ENCODE data around the gene MIEN1.
"Not testable (repeated sequence)": the region's sequence is repeated elsewhere in the genome, so short reads cannot be mapped to it uniquely, and the experiment has no call there.

The MIEN1 gene

DNA sequence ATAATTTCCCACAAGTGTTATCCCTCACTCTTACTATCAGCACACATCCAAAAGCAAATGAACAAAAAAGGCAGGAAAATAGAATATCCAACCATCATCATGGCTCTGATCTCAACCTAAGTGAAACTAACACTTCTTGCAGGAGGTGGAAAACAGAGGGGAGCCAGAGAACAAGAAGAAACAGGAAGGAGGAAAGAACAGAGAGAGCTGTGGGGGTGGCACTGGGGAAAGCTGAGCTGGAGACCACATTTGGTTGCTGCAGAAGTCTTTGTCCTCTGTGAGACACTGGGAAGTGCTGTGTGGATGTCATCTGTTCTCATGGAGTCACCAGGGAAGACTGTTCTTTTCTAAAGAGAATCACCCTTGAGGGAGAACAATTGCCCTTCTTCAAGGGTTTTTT lies 42.1 kb upstream of the MIEN1 start:
- TF ChIP-seq, protein P1, sequence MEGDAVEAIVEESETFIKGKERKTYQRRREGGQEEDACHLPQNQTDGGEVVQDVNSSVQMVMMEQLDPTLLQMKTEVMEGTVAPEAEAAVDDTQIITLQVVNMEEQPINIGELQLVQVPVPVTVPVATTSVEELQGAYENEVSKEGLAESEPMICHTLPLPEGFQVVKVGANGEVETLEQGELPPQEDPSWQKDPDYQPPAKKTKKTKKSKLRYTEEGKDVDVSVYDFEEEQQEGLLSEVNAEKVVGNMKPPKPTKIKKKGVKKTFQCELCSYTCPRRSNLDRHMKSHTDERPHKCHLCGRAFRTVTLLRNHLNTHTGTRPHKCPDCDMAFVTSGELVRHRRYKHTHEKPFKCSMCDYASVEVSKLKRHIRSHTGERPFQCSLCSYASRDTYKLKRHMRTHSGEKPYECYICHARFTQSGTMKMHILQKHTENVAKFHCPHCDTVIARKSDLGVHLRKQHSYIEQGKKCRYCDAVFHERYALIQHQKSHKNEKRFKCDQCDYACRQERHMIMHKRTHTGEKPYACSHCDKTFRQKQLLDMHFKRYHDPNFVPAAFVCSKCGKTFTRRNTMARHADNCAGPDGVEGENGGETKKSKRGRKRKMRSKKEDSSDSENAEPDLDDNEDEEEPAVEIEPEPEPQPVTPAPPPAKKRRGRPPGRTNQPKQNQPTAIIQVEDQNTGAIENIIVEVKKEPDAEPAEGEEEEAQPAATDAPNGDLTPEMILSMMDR (IDR thresholded peaks at IDR 0.05; ENCODE audit: extremely low read depth, missing control alignments): no peak

DNA sequence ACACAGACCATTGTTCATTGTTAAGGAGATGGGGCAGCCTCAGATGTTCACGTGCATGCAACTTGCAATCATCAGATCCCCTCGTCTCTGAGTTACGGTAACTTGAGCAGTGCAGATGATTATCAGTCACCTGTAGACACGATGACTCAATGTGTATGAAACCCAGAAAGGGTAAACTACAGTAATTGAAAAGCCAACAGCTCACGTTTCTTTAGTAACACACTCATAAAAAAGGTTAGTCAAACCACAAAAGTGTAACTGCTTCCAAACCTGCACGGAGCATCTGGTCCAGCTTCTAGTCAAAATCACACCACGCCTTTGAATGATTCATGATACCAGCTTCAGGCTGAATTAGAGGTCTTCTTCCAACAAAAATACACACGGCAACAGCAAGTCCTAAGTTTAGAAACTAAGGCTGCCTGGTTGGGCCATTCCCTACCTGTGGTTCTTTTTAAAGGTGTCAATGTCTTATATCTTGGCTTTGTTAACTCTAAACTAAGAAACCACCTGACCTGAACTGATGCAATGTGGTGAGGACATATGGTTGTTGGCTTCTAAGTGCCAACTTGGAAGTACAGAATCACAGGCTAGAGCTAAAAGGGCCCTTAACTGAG lies 39.7 kb upstream of the MIEN1 start:
- DNase-seq (ENCODE audit: low spot score): peak; percentile 32
- TF ChIP-seq, protein P1 (IDR thresholded peaks at IDR 0.05; ENCODE audit: extremely low read depth, missing control alignments): no peak

More for the DNA sequence above, 42.1 kb upstream of the MIEN1 start:
- DNase-seq (ENCODE audit: low spot score): no peak

DNA sequence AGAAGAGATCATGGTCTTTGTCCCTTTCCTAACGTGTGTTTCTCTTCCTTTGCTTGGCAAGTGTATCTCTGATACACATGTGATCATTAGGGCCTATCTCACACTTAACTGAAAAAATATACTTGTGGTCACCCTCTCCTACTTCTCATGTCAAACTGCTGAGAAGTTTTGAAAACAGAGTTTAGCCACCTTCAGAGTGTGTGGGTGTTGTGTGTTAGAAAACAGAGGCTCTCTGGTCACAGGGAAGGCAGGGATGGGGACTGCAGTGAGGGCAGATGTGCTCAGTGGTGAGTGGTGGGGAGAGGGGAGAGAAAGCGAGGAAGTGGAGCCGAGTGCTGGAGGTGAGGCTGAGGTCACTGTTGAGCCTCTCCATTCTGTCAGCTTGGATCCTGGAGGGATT lies 36.8 kb upstream of the MIEN1 start:
- TF ChIP-seq, protein P1 (IDR thresholded peaks at IDR 0.05; ENCODE audit: extremely low read depth, missing control alignments): no peak
- peak; percentile 52 for DNase-seq (ENCODE audit: low spot score)

DNA sequence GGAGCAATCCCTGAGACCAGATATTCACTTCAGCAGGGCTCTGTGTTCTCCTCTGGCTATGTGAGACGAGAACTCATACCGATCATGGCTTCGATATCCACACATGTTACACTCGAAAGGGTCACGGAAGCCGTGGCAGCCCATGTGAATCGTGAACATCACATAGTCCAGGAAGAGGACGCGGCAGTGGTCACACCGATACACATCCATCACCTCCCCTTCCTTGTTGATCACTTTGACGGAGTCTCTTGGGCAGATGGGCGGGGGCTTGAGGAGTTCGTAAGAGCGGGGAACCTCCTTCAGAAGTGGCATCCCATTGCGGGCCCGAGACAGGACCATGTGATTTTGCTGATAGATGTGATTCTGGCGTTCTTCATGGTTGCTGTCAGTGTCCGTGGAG lies 35.4 kb upstream of the MIEN1 start:
- TF ChIP-seq, protein P1 (IDR thresholded peaks at IDR 0.05; ENCODE audit: extremely low read depth, missing control alignments): no peak
- DNase-seq (ENCODE audit: low spot score): no peak

DNA sequence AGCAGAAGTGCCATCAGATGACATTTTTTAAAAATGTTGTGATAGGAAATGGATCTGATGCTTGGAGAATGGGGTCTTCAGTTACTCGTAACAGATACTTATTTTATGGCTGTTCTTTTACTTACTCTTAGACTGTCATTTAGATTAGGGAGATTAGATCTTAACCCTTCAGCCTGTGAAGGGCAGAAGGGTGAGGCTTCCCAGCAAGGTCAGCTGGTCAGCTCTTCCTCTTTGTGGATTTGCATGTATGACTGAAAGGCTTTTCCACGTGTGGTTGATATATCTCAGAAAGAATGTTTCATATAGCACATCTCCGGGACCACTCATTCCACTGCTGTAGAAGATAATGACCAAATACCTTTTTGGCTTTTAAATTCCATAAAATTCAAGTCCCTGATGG lies 34.8 kb upstream of the MIEN1 start:
- no peak for DNase-seq (ENCODE audit: low spot score)
- TF ChIP-seq, protein P1 (IDR thresholded peaks at IDR 0.05; ENCODE audit: extremely low read depth, missing control alignments): no peak

DNA sequence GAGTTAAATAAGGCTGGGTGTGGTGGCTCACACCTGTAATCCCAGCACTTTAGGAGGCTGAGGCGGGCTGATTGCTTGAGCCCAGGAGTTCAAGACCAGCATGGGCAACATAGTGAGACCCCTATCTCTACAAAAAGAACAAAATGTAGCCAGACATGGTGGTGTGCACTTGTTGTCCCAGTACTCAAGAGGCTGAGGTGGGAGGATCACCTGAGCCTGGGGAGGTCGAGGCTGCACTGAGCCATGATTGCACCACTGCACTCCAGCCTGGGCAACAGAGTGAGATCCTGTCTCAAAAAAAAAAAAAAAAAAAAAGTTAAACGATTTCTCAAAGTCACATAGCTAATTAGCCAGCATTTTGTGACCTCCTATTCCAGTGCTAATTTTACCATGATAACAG lies 33.8 kb upstream of the MIEN1 start:
- DNase-seq (ENCODE audit: low spot score): not testable (repeated sequence)

DNA sequence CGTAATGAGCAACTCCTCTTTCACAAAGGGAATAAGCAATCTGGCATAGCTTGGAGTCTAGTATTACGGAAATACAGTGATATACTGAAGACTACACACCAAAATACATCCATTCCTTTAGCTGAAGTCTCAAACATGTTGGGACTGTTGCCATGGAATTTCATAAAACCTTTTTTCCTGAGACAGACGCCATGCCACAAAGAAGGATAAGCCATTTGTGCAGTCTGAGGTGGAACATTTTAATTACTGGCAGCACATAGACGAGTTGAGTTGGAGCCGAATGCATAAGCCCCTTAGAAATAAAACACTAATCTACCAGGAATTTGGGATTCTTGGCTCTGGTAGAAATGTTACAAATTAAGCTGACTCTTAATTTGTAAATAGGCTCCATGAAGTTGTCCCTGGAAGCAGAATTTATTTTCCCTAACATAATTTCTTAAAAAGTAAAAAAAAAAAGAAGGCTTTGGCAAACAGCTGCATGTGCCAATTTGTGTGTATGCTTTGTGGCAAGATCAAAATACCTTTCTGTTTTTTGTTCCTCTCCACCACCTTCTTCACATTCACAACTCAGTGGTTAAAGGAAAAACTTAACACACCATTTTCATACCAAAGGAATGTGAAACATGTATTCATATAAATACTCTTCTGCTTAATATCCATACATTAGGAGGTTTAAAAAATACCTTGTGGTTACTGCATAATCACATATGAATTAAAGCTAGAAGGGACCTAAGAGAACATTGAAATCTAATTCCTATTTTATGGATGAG lies 32.9 kb upstream of the MIEN1 start:
- no peak for DNase-seq (ENCODE audit: low spot score)
- TF ChIP-seq, protein P1 (IDR thresholded peaks at IDR 0.05; ENCODE audit: extremely low read depth, missing control alignments): no peak

Measured in GM20000 (cell line).